ENCODE results near the gene DHRS12. TPM values are rescaled to one million over a fixed set of nuclear protein-coding genes. Genes with fewer than 3 reads are reported as not detected.

DHRS12 gene
- total and polyA plus RNA-seq, 12 donors, result 5.5 to 20.6 (median 10.3) TPM

DNA sequence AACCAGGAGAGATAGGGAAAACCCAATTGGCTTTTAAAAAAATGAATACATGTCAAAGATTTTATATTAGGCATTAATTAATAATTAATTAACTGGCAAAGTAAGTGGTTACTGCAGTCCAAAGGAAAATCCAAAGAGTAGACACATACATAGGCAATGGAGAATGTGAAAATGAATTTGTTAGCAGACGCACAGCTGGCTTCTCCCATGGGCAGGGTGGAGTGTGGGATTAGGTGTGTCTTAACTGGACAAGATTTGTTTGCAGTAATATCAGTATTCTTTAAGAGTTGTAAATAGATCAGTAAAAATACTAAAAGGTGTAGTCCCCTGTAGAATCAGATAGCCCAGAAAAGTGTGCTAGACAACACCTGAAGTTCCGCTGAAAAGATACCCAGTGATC is 58.7 kb downstream of the DHRS12 start:
- intact Hi-C loops (cut with DNase I), result no loop called here

DNA sequence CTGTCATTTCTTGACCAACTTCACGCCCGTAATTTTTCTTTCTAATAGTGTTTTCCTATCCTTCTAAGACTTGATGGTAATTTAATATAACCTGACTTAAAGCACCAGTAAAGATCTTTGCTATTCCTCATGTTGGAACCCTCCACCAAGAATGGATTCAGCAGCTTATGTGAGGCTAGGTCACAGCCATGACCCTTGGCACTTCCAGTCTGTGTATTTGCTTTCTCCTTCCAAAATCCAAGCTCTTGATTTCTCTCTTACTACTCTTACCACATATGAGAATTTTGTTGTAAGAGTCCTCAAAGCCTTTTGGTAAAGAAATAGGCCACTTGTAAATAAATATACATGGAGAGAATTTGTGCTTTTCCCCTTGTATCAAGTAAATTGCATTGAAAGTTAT is 61.4 kb downstream of the DHRS12 start:
- no peak overlapping the region for H3K27ac ChIP-seq
- DNase-seq (no peak), ATAC-seq (no peak)
- peaks cover 0 to 85% (median 6%) of the 10 kb centered on the region in 9 donors for H3K36me3 ChIP-seq
- H3K9me3 ChIP-seq, result peaks cover 0 to 8% (median under 1%) of the 10 kb centered on the region in 11 donors
- WGBS, 2 donors, result 96 to 98% methylated on average over 2 of the region's 2 CpGs
- H3K4me1 ChIP-seq, result peaks cover 0 to 16% (median 0%) of the 10 kb centered on the region in 9 donors
- H3K27me3 ChIP-seq, result no peaks in the 10 kb centered on the region
- TF ChIP-seq, protein P1, sequence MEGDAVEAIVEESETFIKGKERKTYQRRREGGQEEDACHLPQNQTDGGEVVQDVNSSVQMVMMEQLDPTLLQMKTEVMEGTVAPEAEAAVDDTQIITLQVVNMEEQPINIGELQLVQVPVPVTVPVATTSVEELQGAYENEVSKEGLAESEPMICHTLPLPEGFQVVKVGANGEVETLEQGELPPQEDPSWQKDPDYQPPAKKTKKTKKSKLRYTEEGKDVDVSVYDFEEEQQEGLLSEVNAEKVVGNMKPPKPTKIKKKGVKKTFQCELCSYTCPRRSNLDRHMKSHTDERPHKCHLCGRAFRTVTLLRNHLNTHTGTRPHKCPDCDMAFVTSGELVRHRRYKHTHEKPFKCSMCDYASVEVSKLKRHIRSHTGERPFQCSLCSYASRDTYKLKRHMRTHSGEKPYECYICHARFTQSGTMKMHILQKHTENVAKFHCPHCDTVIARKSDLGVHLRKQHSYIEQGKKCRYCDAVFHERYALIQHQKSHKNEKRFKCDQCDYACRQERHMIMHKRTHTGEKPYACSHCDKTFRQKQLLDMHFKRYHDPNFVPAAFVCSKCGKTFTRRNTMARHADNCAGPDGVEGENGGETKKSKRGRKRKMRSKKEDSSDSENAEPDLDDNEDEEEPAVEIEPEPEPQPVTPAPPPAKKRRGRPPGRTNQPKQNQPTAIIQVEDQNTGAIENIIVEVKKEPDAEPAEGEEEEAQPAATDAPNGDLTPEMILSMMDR (IDR thresholded peaks at IDR 0.05), result no peak
- intact Hi-C loops (cut with DNase I), result no loop called here
- H3K4me3 ChIP-seq, result no peak overlapping the region

More for the DNA sequence above, 58.7 kb downstream of the DHRS12 start:
- ATAC-seq, result no peak
- Histone ChIP-seq H3K4me3 (no peak overlapping the region), H3K36me3 (peaks cover 0 to 91% (median 10%) of the 10 kb centered on the region in 9 donors), H3K9me3 (peaks cover 0 to 23% (median 11%) of the 10 kb centered on the region in 11 donors), H3K4me1 (peaks cover 0 to 4% (median 0%) of the 10 kb centered on the region in 9 donors), H3K27ac (no peak overlapping the region), H3K27me3 (no peaks in the 10 kb centered on the region)
- WGBS, 2 donors, result 96 to 97% methylated on average over 2 of the region's 2 CpGs
- TF ChIP-seq, protein P1 (IDR thresholded peaks at IDR 0.05), result no peak
- no peak for DNase-seq

DNA sequence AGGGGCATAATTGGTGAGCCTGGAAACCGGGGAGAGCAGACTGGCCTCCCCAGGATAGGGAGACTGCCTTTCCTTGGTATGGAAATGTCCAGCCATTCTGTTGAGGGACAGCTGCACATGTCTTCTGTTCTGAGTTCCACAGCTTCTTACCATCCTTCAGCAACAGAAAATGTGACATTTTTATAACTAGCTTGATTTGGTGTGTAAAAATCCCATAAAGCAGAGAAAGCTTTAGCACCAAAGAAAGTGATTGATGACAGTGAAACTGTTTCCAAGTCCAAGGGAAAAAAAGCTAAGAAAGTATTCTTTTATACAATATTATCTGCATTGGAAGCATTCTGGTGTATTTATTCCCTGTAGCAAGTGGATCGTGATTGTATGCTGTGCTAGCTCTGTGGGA is 61.9 kb downstream of the DHRS12 start:
- no peak for DNase-seq
- peaks cover 0 to 3% (median 0%) of the 10 kb centered on the region in 11 donors for H3K9me3 ChIP-seq
- H3K4me1 ChIP-seq, result peaks cover 0 to 16% (median 0%) of the 10 kb centered on the region in 9 donors
- 90 to 91% methylated on average over 2 of the region's 2 CpGs for WGBS, 2 donors
- H3K4me3 ChIP-seq, result no peak overlapping the region
- no peak overlapping the region for H3K27ac ChIP-seq
- no peaks in the 10 kb centered on the region for H3K27me3 ChIP-seq
- no peak for ATAC-seq
- intact Hi-C loops (cut with DNase I), result no loop called here
- TF ChIP-seq, protein P1 (IDR thresholded peaks at IDR 0.05), result no peak
- H3K36me3 ChIP-seq, result peaks cover 0 to 79% (median 3%) of the 10 kb centered on the region in 9 donors

DNA sequence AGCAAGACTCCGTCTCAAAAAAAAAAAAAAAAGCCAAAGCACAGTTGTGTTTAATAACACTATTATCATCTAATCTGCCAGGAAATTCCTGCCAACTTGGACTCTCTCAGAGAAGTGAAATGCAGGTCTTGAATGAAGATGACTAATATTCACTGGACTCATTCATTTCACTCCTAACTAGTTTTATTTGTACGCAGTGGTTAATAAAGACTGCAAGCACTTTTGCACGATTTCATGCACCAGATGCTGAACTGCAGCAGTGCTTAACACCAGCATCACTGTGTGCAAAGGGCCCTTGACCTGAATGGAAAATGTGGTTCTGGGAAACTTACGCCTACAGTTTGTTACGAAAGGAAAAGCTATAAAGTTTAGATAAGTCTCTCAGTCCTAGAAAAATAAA is 63.3 kb downstream of the DHRS12 start:
- H3K4me3 ChIP-seq, result no peak overlapping the region
- ATAC-seq, result peak in 5 of 8 donors; percentile 34 to 62 (median 57)
- no peak for DNase-seq
- 73 to 87% methylated on average over 5 of the region's 5 CpGs for WGBS, 2 donors
- peaks cover 0 to 16% (median 0%) of the 10 kb centered on the region in 9 donors for H3K4me1 ChIP-seq
- H3K27me3 ChIP-seq, result no peaks in the 10 kb centered on the region
- H3K9me3 ChIP-seq, result no peaks in the 10 kb centered on the region
- intact Hi-C loops (cut with DNase I), result no loop called here
- peaks cover 0 to 73% (median 3%) of the 10 kb centered on the region in 9 donors for H3K36me3 ChIP-seq
- TF ChIP-seq, protein P1 (IDR thresholded peaks at IDR 0.05), result no peak
- peak overlapping the region in 4 of 10 donors; percentile 21 to 57 (median 37) for H3K27ac ChIP-seq
